DMS53 (cell line): ENCODE results near the gene LDLR.
"Not testable (repeated sequence)": the region's sequence is repeated elsewhere in the genome, so short reads cannot be mapped to it uniquely, and the experiment has no call there.

Experiments used
- DNase-seq: peaks from one replicate; lab custom pipeline; 2025; lab: John Stamatoyannopoulos, UW

Gene LDLR

GRCh38 chr19:11174336-11174735, 85.1 kb downstream of the LDLR start:
- DNase-seq, result no peak

- DNase-seq, result no peak
These were observed 86.7 kb downstream of the LDLR start for GRCh38 chr19:11175920-11176319.

- DNase-seq, result no peak
These were observed 87.4 kb downstream of the LDLR start for GRCh38 chr19:11176466-11177193.

GRCh38 chr19:11177592-11177991, 88.3 kb downstream of the LDLR start:
- DNase-seq, result no peak

GRCh38 chr19:11179145-11179465, 89.8 kb downstream of the LDLR start:
- not testable (repeated sequence) for DNase-seq

- DNase-seq, result no peak
These were observed 90.5 kb downstream of the LDLR start for GRCh38 chr19:11179716-11180297.

- DNase-seq, result no peak
These were observed 91.1 kb downstream of the LDLR start for GRCh38 chr19:11180346-11180745.

- not testable (repeated sequence) for DNase-seq
These were observed 91.7 kb downstream of the LDLR start for GRCh38 chr19:11180975-11181374.

- DNase-seq, result no peak
These were observed 92.2 kb downstream of the LDLR start for GRCh38 chr19:11181488-11181887.
